HepG2 (cell line): Measurements from ENCODE around the gene AFAP1L2. TPM values are rescaled to one million over a fixed set of nuclear protein-coding genes. Genes with fewer than 3 reads are reported as not detected.

Experiments used
- ATAC-seq: fragments of 200-7000 bp; cut with Tn5 transposase; 3 replicates; pipeline ENCODE4 v1.9.1; 2020; ENCODE audit warnings: mild to moderate bottlenecking, moderate library complexity
- BruUV-seq: library from RNA; stranded (reverse); fragments of 400-500 nt; replicated peaks from 2 replicates; lab custom pipeline; 2021; lab: Mats Ljungman, UMichigan
- CTCF ChIA-PET: fragments of 300-600 bp; formaldehyde crosslinking; extraction: SDS; loops from one replicate; lab custom pipeline; 2021; ENCODE audit warnings: low total read pairs, inconsistent platforms, low intra/inter-chr PET ratio; lab: Yijun Ruan, JAX
- POLR2A ChIA-PET: fragments of 350-600 bp; sonication (Branson Sonifier 250); formaldehyde crosslinking; loops from one replicate; lab custom pipeline; 2020; ENCODE audit warnings: antibody characterized with exemption, inconsistent platforms; lab: Yijun Ruan, JAX
- DNase-seq: peaks from one replicate; pipeline ENCODE4 v3.0.0-alpha.2; 2015; ENCODE audit warnings: low spot score
- FAIRE-seq: peaks from 3 replicates; lab custom pipeline; 2011; peaks lifted over from hg19 to GRCh38; lab: Jason Lieb, UNC
- H2AFZ ChIP-seq: one replicate; pipeline ENCODE4 v1.6.1; 2011; ENCODE audit warnings: low read length, inconsistent platforms
- H3K27ac ChIP-seq: fragments of 300-600 bp; 3 replicates; pipeline ENCODE4 v1.8.0; 2011; ENCODE audit warnings: mixed run types, mild to moderate bottlenecking, mixed read lengths, low read length, inconsistent platforms; ENCODE audit not compliant: insufficient read depth; ENCODE audit errors: extremely low read length
- H3K27me3 ChIP-seq, 2 experiments: fragments of 200-600 bp in 1 of 2; 2 replicates in 1 of 2; 3 replicates in 1 of 2; pipeline versions ENCODE4 v1.6.0 to v1.8.0; 2011; ENCODE audit warnings: low read length in 2 of 2, mild to moderate bottlenecking in 2 of 2, moderate library complexity in 2 of 2, inconsistent platforms in 1 of 2; ENCODE audit not compliant: insufficient read depth in 2 of 2, control insufficient read depth in 1 of 2
- H3K36me3 ChIP-seq, 2 experiments: fragments of 200-600 bp in 1 of 2; replicated peaks in 1 of 2; 2 replicates in 1 of 2; 3 replicates in 1 of 2; pipeline versions ENCODE4 v1.5.1 to v1.8.0; 2011; ENCODE audit warnings: low read length in 2 of 2, inconsistent platforms in 1 of 2; ENCODE audit not compliant: insufficient read depth in 2 of 2, control insufficient read depth in 1 of 2
- H3K4me1 ChIP-seq: 2 replicates; pipeline ENCODE4 v1.5.1; 2012; ENCODE audit warnings: low read length, inconsistent platforms; ENCODE audit not compliant: insufficient read depth
- H3K4me2 ChIP-seq: 2 replicates; pipeline ENCODE4 v1.6.0; 2011; ENCODE audit warnings: low read depth, low read length, inconsistent platforms
- H3K4me3 ChIP-seq, 3 experiments: fragments of 200-600 bp in 1 of 3; sonication (generic), shearing (Covaris generic) in 1 of 3; replicated peaks in 1 of 3; 2 replicates each; pipeline ENCODE4 v1.5.1; 2011 to 2016; ENCODE audit warnings: low read length in 3 of 3, inconsistent platforms in 2 of 3, low read depth in 2 of 3, mild to moderate bottlenecking in 2 of 3, control low read depth in 1 of 3, mixed read lengths in 1 of 3; ENCODE audit not compliant: insufficient read depth in 1 of 3
- H3K79me2 ChIP-seq: one replicate; pipeline ENCODE4 v1.6.1; 2011; ENCODE audit warnings: low read length, inconsistent platforms; ENCODE audit not compliant: insufficient read depth
- H3K9ac ChIP-seq: 2 replicates; pipeline ENCODE4 v1.6.0; 2011; ENCODE audit warnings: mild to moderate bottlenecking, low read depth, low read length, inconsistent platforms; ENCODE audit not compliant: insufficient read depth
- H3K9me3 ChIP-seq: 2 replicates; pipeline ENCODE4 v1.5.1; 2012; ENCODE audit warnings: mild to moderate bottlenecking, low read length
- H4K20me1 ChIP-seq: 2 replicates; pipeline ENCODE4 v1.6.0; 2011; ENCODE audit warnings: inconsistent platforms, mild to moderate bottlenecking, low read length, moderate library complexity; ENCODE audit not compliant: insufficient read depth
- ATAD3A ChIP-seq: sonication (generic); formaldehyde crosslinking; IDR thresholded peaks from 2 replicates; pipeline ENCODE4 v1.4.0; 2020; ENCODE audit warnings: missing genetic modification reagents
- EHMT2 ChIP-seq: fragments of 200-600 bp; sonication (generic); IDR thresholded peaks from 2 replicates; pipeline ENCODE4 v1.7.0; 2017; ENCODE audit warnings: antibody characterized with exemption, low read depth, low read length, borderline replicate concordance
- ELF4 ChIP-seq: sonication (generic); formaldehyde crosslinking; IDR thresholded peaks from 2 replicates; pipeline ENCODE4 v1.5.0; 2020; ENCODE audit warnings: missing genetic modification reagents, mild to moderate bottlenecking, moderate library complexity, borderline replicate concordance
- HMG20A ChIP-seq: IDR thresholded peaks from 2 replicates; pipeline ENCODE4 v1.6.1; 2016; ENCODE audit warnings: borderline replicate concordance
- NFATC3 ChIP-seq: sonication (generic); formaldehyde crosslinking; IDR thresholded peaks from 2 replicates; pipeline ENCODE4 v1.5.1; 2020; ENCODE audit warnings: mild to moderate bottlenecking, missing genetic modification reagents
- NFE2 ChIP-seq: sonication (generic); formaldehyde crosslinking; IDR thresholded peaks from 2 replicates; pipeline ENCODE4 v1.4.0; 2020; ENCODE audit warnings: missing genetic modification reagents
- SMYD3 ChIP-seq: sonication (generic); formaldehyde crosslinking; IDR thresholded peaks from 2 replicates; pipeline ENCODE4 v1.8.1; 2023; ENCODE audit warnings: mild to moderate bottlenecking, missing genetic modification reagents
- SNRNP70 ChIP-seq: fragments of 200-400 bp; formaldehyde crosslinking; IDR thresholded peaks from 2 replicates; pipeline ENCODE4 v1.6.1; 2017; ENCODE audit warnings: mild to moderate bottlenecking, low read depth, low read length, moderate library complexity
- TAF1 ChIP-seq: sonication (generic); formaldehyde crosslinking; IDR thresholded peaks from 2 replicates; pipeline ENCODE4 v1.4.0; 2020; ENCODE audit warnings: missing genetic modification reagents
- TCF12 ChIP-seq, 2 experiments: fragments of 450-650 bp in 1 of 2; sonication (generic) in 1 of 2; formaldehyde crosslinking in 1 of 2; IDR thresholded peaks; 2 replicates each; pipeline versions ENCODE4 v1.6.1 to v1.8.0; 2017 to 2022; ENCODE audit warnings: antibody characterized with exemption in 1 of 2, mild to moderate bottlenecking in 1 of 2, missing genetic modification reagents in 1 of 2, moderate library complexity in 1 of 2
- THAP9 ChIP-seq: sonication (generic); formaldehyde crosslinking; IDR thresholded peaks from 2 replicates; pipeline ENCODE4; 2020; ENCODE audit warnings: missing genetic modification reagents, mild to moderate bottlenecking, borderline replicate concordance
- THRA ChIP-seq: sonication (generic); formaldehyde crosslinking; IDR thresholded peaks from 2 replicates; pipeline ENCODE4 v1.4.0; 2020; ENCODE audit warnings: missing genetic modification reagents, borderline replicate concordance
- ZNF577 ChIP-seq: sonication (generic); formaldehyde crosslinking; IDR thresholded peaks from 2 replicates; pipeline ENCODE4 v1.4.0; 2020; ENCODE audit warnings: mild to moderate bottlenecking, low read depth, missing genetic modification reagents, borderline replicate concordance
- ZNF619 ChIP-seq: sonication (generic); formaldehyde crosslinking; IDR thresholded peaks from 2 replicates; pipeline ENCODE4 v1.4.0; 2020; ENCODE audit warnings: mild to moderate bottlenecking, missing genetic modification reagents
- ZNF780A ChIP-seq: sonication (generic); formaldehyde crosslinking; IDR thresholded peaks from 2 replicates; pipeline ENCODE4 v1.8.0; 2022; ENCODE audit warnings: mild to moderate bottlenecking, missing genetic modification reagents, moderate library complexity
- WGBS: methylation state at CpG from one replicate; pipeline ENCODE4 v1.1.6; 2017; ENCODE audit warnings: low lambda C conversion rate; 5-methylcytosine and 5-hydroxymethylcytosine counted together
- in situ Hi-C: cut with HindIII; loops from 2 replicates; pipeline ENCODE4 v1.10.0; 2017; ENCODE audit warnings: low pct_unique_long_range_greater_than_20kb; ENCODE audit not compliant: extremely low pct_ligation_motif_present
- intact Hi-C: fragments of 100-400 bp; cut with micrococcal nuclease; formaldehyde crosslinking; loops from one replicate; pipeline ENCODE4 v1.10.0; 2022; ENCODE audit not compliant: unreplicated experiment
- polyA plus RNA-seq, 8 experiments: library from polyadenylated mRNA; depleted of rRNA in 3 of 8; stranded (reverse) in 7 of 8; unstranded in 1 of 8; fragments of >200 nt; fragmentation: Illumina TruSeq in 4 of 8; extraction: Trizol in 4 of 8; gene quantifications; 2 replicates each; pipeline versions ENCODE4 v1.2.1 to v1.2.3, GENCODE V29; 2011 to 2016; ENCODE audit warnings: low read depth in 4 of 8, missing spikeins in 1 of 8, mixed read lengths in 1 of 8; ENCODE audit not compliant: insufficient read depth in 1 of 8
- total RNA-seq, 5 experiments: library from RNA; depleted of rRNA; stranded (reverse); fragments of >200 nt; fragmentation: Illumina TruSeq; extraction: Trizol; gene quantifications; 2 replicates each; pipeline ENCODE4 v1.2.3, GENCODE V29; 2016; ENCODE audit warnings: low read depth in 1 of 5

AFAP1L2 gene
- total and polyA plus RNA-seq, 2 of the 13 experiments (the other 11 are each of a cell fraction or from before 2014, with no cell fraction given) = not detected

GRCh38 chr10:114385557-114385956, 18.7 kb downstream of the AFAP1L2 start:
- TF ChIP-seq TAF1 (CRISPR knock-in tag) (no peak), ZNF780A (no peak), NFE2 (no peak), NFATC3 (no peak), ZNF577 (CRISPR knock-in tag) (no peak), ELF4 (CRISPR knock-in tag) (no peak), SNRNP70 (no peak), HMG20A (CRISPR knock-in tag) (no peak), ZNF619 (no peak), ATAD3A (CRISPR knock-in tag) (no peak), EHMT2 (no peak), THAP9 (CRISPR knock-in tag) (no peak), TCF12 (IDR thresholded peaks at IDR 0.05) (no peak), TCF12 (CRISPR knock-in tag; IDR thresholded peaks at IDR 0.05) (no peak), THRA (no peak), SMYD3 (CRISPR knock-in tag) (no peak)
- Histone ChIP-seq H3K9me3 (no peaks in the 10 kb centered on the region), H3K27me3 (peaks cover 2 to 17% of the 10 kb centered on the region in 2 experiments; a peak in 2 of 5 replicates), H2AFZ (no peak overlapping the region), H3K4me2 (no peak overlapping the region), H3K4me3 (no peak overlapping the region), H4K20me1 (no peaks in the 10 kb centered on the region), H3K4me1 (no peaks in the 10 kb centered on the region), H3K79me2 (no peaks in the 10 kb centered on the region), H3K27ac (no peak overlapping the region), H3K9ac (no peak overlapping the region), H3K36me3 (no peaks in the 10 kb centered on the region)
- intact Hi-C loops = no loop called here
- CTCF ChIA-PET = no interaction called here
- DNase-seq (no peak), ATAC-seq (no peak), FAIRE-seq (no peak)
- POLR2A ChIA-PET = no interaction called here
- BruUV-seq = no TSS peak
- 0% methylated on average over 2 of the region's 3 CpGs for WGBS
- in situ Hi-C loops = no loop called here
